Endothelial cell of umbilical vein (primary cell): ENCODE data around the gene MDN1. TPM values are rescaled to one million over a fixed set of nuclear protein-coding genes. Genes with fewer than 3 reads are reported as not detected.

Source experiments
- BruUV-seq: library from RNA; stranded (reverse); fragments of 400-500 nt; replicated peaks from 2 replicates; lab custom pipeline; 2021; lab: Mats Ljungman, UMichigan
- CTCF ChIA-PET: fragments of 300-600, 350-600 bp; sonication (Branson Sonifier 250); formaldehyde crosslinking; loops from one replicate; lab custom pipeline; 2021; ENCODE audit warnings: antibody characterized with exemption, inconsistent platforms; lab: Charles Lee
- POLR2A ChIA-PET: fragments of 300-600, 350-600 bp; sonication (Branson Sonifier 250); formaldehyde crosslinking; loops from one replicate; lab custom pipeline; 2021; ENCODE audit warnings: antibody characterized with exemption, inconsistent platforms; lab: Charles Lee
- DNase-seq: peaks from one replicate; pipeline ENCODE4 v3.0.0-alpha.2; 2011; ENCODE audit warnings: low read depth, low spot score
- FAIRE-seq: peaks from 2 replicates; lab custom pipeline; 2011; peaks lifted over from hg19 to GRCh38; lab: Jason Lieb, UNC
- H2AFZ ChIP-seq: 2 replicates; pipeline ENCODE4 v1.6.0; 2012; ENCODE audit warnings: low read depth, low read length, control low read depth, inconsistent platforms
- H3K27ac ChIP-seq: 2 replicates; pipeline ENCODE4 v1.5.1; 2011; ENCODE audit warnings: low read depth, mild to moderate bottlenecking, control low read depth, low read length, moderate library complexity; ENCODE audit not compliant: insufficient read depth
- H3K27me3 ChIP-seq, 2 experiments: 2 replicates each; pipeline versions ENCODE4 v1.6.0 to v1.6.1; 2011; ENCODE audit warnings: low read length in 2 of 2, mixed read lengths in 1 of 2; ENCODE audit not compliant: control insufficient read depth in 2 of 2, insufficient read depth in 2 of 2
- H3K36me3 ChIP-seq, 2 experiments: 2 replicates in 1 of 2; 3 replicates in 1 of 2; pipeline ENCODE4 v1.5.1; 2011; ENCODE audit warnings: low read length in 2 of 2, mild to moderate bottlenecking in 1 of 2, moderate library complexity in 1 of 2; ENCODE audit not compliant: control insufficient read depth in 2 of 2, insufficient read depth in 2 of 2; ENCODE audit errors: extremely low read depth in 1 of 2
- H3K4me1 ChIP-seq: 3 replicates; pipeline ENCODE4 v1.5.1; 2011; ENCODE audit warnings: mild to moderate bottlenecking, low read length; ENCODE audit not compliant: control insufficient read depth, insufficient read depth; ENCODE audit errors: extremely low read depth
- H3K4me2 ChIP-seq: 2 replicates; pipeline ENCODE4 v1.6.1; 2011; ENCODE audit warnings: low read length, control low read depth, mixed read lengths; ENCODE audit not compliant: insufficient read depth
- H3K4me3 ChIP-seq, 3 experiments: fragments of 200-600 bp in 1 of 3; sonication (generic), shearing (Covaris generic) in 1 of 3; replicated peaks in 1 of 3; 2 replicates each; pipeline ENCODE4 v1.5.1; 2011 to 2016; ENCODE audit warnings: control low read depth in 3 of 3, low read length in 3 of 3, mild to moderate bottlenecking in 2 of 3, inconsistent platforms in 1 of 3, low read depth in 1 of 3, moderate library complexity in 1 of 3; ENCODE audit not compliant: insufficient read depth in 1 of 3
- H3K79me2 ChIP-seq: 2 replicates; pipeline ENCODE4 v1.6.0; 2012; ENCODE audit warnings: low read length, inconsistent platforms; ENCODE audit not compliant: control insufficient read depth, insufficient read depth
- H3K9ac ChIP-seq: replicated peaks from 2 replicates; pipeline ENCODE3; 2011; ENCODE audit warnings: low read length, control low read depth; ENCODE audit not compliant: insufficient read depth; ENCODE audit errors: extremely low read depth
- H3K9me1 ChIP-seq: replicated peaks from 3 replicates; pipeline ENCODE4 v1.6.0; 2011; ENCODE audit warnings: mild to moderate bottlenecking, low read length; ENCODE audit not compliant: control insufficient read depth, insufficient read depth; ENCODE audit errors: extremely low read depth
- H3K9me3 ChIP-seq: replicated peaks from 2 replicates; pipeline ENCODE4 v1.5.1; 2012; ENCODE audit warnings: low read length, inconsistent platforms; ENCODE audit not compliant: control insufficient read depth, insufficient read depth
- H4K20me1 ChIP-seq: replicated peaks from 2 replicates; pipeline ENCODE3; 2011; ENCODE audit warnings: mild to moderate bottlenecking, low read length; ENCODE audit not compliant: control insufficient read depth, insufficient read depth; ENCODE audit errors: extremely low read depth
- EZH2 ChIP-seq: IDR thresholded peaks from 2 replicates; pipeline ENCODE4 v1.6.1; 2012; ENCODE audit warnings: borderline replicate concordance, low read depth, mild to moderate bottlenecking, moderate library complexity, low read length, inconsistent platforms; ENCODE audit not compliant: severe bottlenecking
- FOS ChIP-seq: IDR thresholded peaks from 2 replicates; pipeline ENCODE4 v1.6.1; 2011; ENCODE audit warnings: mild to moderate bottlenecking, low read length, moderate library complexity, borderline replicate concordance; ENCODE audit not compliant: insufficient read depth
- GATA2 ChIP-seq: IDR thresholded peaks from 2 replicates; pipeline ENCODE4 v1.7.0; 2011; ENCODE audit warnings: low read depth, mild to moderate bottlenecking, moderate library complexity, mixed read lengths, low read length; ENCODE audit not compliant: insufficient read length, insufficient read depth
- JUN ChIP-seq: IDR thresholded peaks from 2 replicates; pipeline ENCODE4 v1.6.1; 2011; ENCODE audit warnings: borderline replicate concordance, low read depth; ENCODE audit not compliant: insufficient read length, insufficient read depth
- MYC ChIP-seq: IDR thresholded peaks from one replicate; pipeline ENCODE4 v1.6.1; 2011; ENCODE audit warnings: mild to moderate bottlenecking, low read depth, low read length
- POLR2A ChIP-seq: IDR thresholded peaks from 2 replicates; pipeline ENCODE4 v1.6.1; 2012; ENCODE audit warnings: low read depth, mild to moderate bottlenecking, control low read depth, low read length
- POLR2AphosphoS5 ChIP-seq: IDR thresholded peaks from 2 replicates; pipeline ENCODE4 v1.6.1; 2012; ENCODE audit warnings: low read depth, mild to moderate bottlenecking, control low read depth, low read length, moderate library complexity; ENCODE audit not compliant: insufficient read depth
- dilution Hi-C: fragments of 300-500 bp; cut with MboI; formaldehyde crosslinking; loops from one replicate; pipeline ENCODE4 v1.15.0; 2019; ENCODE audit warnings: low sequenced_read_pairs; ENCODE audit not compliant: extremely low pct_ligation_motif_present
- intact Hi-C: fragments of 100-400 bp; cut with micrococcal nuclease; formaldehyde crosslinking; loops from one replicate; pipeline ENCODE4 v1.10.0; 2022
- polyA plus RNA-seq, 4 experiments: library from polyadenylated mRNA; depleted of rRNA in 3 of 4; stranded (reverse) in 3 of 4; unstranded in 1 of 4; fragments of >200 nt; gene quantifications; 2 replicates each; pipeline versions ENCODE4 v1.2.1 to v1.2.3, GENCODE V29; 2011 to 2012; ENCODE audit warnings: missing spikeins in 1 of 4
- total RNA-seq: library from RNA; stranded (reverse); gene quantifications from 2 replicates; pipeline ENCODE4 v1.2.3, GENCODE V29; 2021
- TF ChIP-seq, protein P1 (sequence below): IDR thresholded peaks from 2 replicates; pipeline ENCODE4 v1.6.1; 2011; ENCODE audit not compliant: insufficient read depth, insufficient read length
- TF ChIP-seq, protein P2 (sequence below), 2 donors: IDR thresholded peaks; 1 replicate in 1 of 2; 2 replicates in 1 of 2; pipeline ENCODE4 v1.5.1; 2011; ENCODE audit warnings: low read length in 2 of 2, mild to moderate bottlenecking in 2 of 2, moderate library complexity in 2 of 2, control low read depth in 1 of 2, inconsistent platforms in 1 of 2, low read depth in 1 of 2; ENCODE audit not compliant: insufficient read depth in 1 of 2; ENCODE audit errors: extremely low read depth in 1 of 2

Gene MDN1
- total and polyA plus RNA-seq, 2 donors (not counting 3 experiments of a cell fraction or from before 2014, with no cell fraction given) = 9.2 to 39.6 TPM

DNA sequence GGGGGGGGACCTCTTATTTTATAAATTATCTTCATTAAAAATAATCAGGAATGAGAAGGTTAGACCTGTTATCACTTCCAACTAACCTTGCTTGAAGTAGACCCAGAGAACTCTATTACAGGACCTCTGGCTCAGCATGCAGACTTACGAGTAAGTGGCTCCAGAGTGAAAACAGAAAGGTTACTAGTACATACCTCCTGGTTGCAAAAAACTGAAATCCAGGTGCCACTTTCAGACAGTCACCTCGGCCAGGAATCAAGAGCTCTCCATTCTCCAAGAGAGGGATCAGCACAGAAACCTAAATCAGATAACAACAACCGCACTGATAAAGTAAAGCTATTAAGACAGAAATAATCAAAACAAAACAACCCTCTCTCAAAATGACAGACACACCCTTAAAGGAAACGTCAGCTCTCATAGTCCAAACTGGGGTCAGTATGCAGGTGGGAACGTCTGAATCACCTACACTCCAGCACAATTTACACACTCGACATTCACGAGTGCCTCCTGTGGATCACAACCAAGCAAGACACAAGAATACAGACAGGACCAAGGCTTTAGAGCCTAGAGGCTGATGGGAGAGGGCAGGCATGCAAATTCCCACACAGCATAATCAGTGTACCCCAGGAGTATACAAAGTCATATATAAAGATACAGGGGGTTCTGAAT lies 31.8 kb downstream of the MDN1 start:
- no peak overlapping the region for H3K4me2 ChIP-seq
- peaks cover 3 to 14% of the 10 kb centered on the region in 2 experiments for H3K36me3 ChIP-seq
- H4K20me1 ChIP-seq = no peaks in the 10 kb centered on the region
- CTCF ChIA-PET = no interaction called here
- dilution Hi-C loops = no loop called here
- TF ChIP-seq JUN = no peak
- no peak for TF ChIP-seq GATA2
- TF ChIP-seq, protein P1, sequence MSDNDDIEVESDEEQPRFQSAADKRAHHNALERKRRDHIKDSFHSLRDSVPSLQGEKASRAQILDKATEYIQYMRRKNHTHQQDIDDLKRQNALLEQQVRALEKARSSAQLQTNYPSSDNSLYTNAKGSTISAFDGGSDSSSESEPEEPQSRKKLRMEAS = no peak
- TF ChIP-seq MYC = no peak
- no peak for TF ChIP-seq EZH2
- no peak for TF ChIP-seq POLR2A
- TF ChIP-seq, protein P2, sequence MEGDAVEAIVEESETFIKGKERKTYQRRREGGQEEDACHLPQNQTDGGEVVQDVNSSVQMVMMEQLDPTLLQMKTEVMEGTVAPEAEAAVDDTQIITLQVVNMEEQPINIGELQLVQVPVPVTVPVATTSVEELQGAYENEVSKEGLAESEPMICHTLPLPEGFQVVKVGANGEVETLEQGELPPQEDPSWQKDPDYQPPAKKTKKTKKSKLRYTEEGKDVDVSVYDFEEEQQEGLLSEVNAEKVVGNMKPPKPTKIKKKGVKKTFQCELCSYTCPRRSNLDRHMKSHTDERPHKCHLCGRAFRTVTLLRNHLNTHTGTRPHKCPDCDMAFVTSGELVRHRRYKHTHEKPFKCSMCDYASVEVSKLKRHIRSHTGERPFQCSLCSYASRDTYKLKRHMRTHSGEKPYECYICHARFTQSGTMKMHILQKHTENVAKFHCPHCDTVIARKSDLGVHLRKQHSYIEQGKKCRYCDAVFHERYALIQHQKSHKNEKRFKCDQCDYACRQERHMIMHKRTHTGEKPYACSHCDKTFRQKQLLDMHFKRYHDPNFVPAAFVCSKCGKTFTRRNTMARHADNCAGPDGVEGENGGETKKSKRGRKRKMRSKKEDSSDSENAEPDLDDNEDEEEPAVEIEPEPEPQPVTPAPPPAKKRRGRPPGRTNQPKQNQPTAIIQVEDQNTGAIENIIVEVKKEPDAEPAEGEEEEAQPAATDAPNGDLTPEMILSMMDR (IDR thresholded peaks at IDR 0.05; ENCODE audit: extremely low read depth in 1 of 2, insufficient read depth in 1 of 2, low read depth in 1 of 2, low read length in 2 of 2) = no peak
- no peak for TF ChIP-seq POLR2AphosphoS5
- TF ChIP-seq FOS = no peak
- H3K9me3 ChIP-seq = no peaks in the 10 kb centered on the region
- no peaks in the 10 kb centered on the region for H3K9me1 ChIP-seq
- no peak overlapping the region for H2AFZ ChIP-seq
- POLR2A ChIA-PET = no interaction called here
- H3K4me1 ChIP-seq = no peaks in the 10 kb centered on the region
- DNase-seq (no peak), FAIRE-seq (no peak)
- H3K4me3 ChIP-seq = no peak overlapping the region
- no TSS peak for BruUV-seq
- H3K79me2 ChIP-seq = no peaks in the 10 kb centered on the region
- intact Hi-C loops = no loop called here
- H3K27ac ChIP-seq = no peak overlapping the region
- H3K27me3 ChIP-seq = no peaks in the 10 kb centered on the region
- H3K9ac ChIP-seq = no peak overlapping the region
